H1 (cell line): ENCODE data around the gene NAA10. TPM values are rescaled to one million over a fixed set of nuclear protein-coding genes. Genes with fewer than 3 reads are reported as not detected.

Experiments
- CTCF ChIA-PET: fragments of 300-600 bp; sonication (Branson Sonifier 250); formaldehyde crosslinking; loops from one replicate; lab custom pipeline; 2021; ENCODE audit not compliant: partially characterized antibody; lab: Charles Lee
- POLR2A ChIA-PET: fragments of 300-600 bp; sonication (Branson Sonifier 250); formaldehyde crosslinking; loops from one replicate; lab custom pipeline; 2021; ENCODE audit warnings: inconsistent platforms; ENCODE audit not compliant: partially characterized antibody; lab: Charles Lee
- DNase-seq, 2 experiments: peaks; one replicate each; pipeline versions ENCODE4 v3.0.0 to v3.0.0-alpha.2; 2010 to 2022; ENCODE audit warnings: low spot score in 2 of 2, low read depth in 1 of 2, mixed read lengths in 1 of 2
- FAIRE-seq: peaks from 2 replicates; lab custom pipeline; 2011; peaks lifted over from hg19 to GRCh38; lab: Jason Lieb, UNC
- H2AFZ ChIP-seq: 2 replicates; pipeline ENCODE4 v1.8.1; 2012; ENCODE audit warnings: low read length, inconsistent platforms
- H2AK5ac ChIP-seq: 2 replicates; pipeline ENCODE4 v1.6.1; 2013; ENCODE audit warnings: low read depth, low read length
- H2BK120ac ChIP-seq: replicated peaks from 2 replicates; pipeline ENCODE3; 2013; ENCODE audit warnings: low read depth, low read length, inconsistent platforms
- H2BK12ac ChIP-seq: 2 replicates; pipeline ENCODE4 v1.6.1; 2013; ENCODE audit warnings: low read depth, low read length
- H2BK15ac ChIP-seq: 2 replicates; pipeline ENCODE4 v1.6.1; 2013; ENCODE audit warnings: low read length
- H2BK20ac ChIP-seq: 2 replicates; pipeline ENCODE4 v1.6.1; 2013; ENCODE audit warnings: low read length
- H2BK5ac ChIP-seq: 2 replicates; pipeline ENCODE4 v1.6.1; 2013; ENCODE audit warnings: low read depth, low read length
- H3K14ac ChIP-seq: 2 replicates; pipeline ENCODE4 v1.6.1; 2013; ENCODE audit warnings: inconsistent platforms; ENCODE audit not compliant: insufficient read length
- H3K18ac ChIP-seq: 2 replicates; pipeline ENCODE4 v1.6.1; 2013; ENCODE audit warnings: low read length; ENCODE audit errors: extremely low read depth
- H3K23ac ChIP-seq: 2 replicates; pipeline ENCODE4 v1.6.1; 2013; ENCODE audit warnings: inconsistent platforms; ENCODE audit not compliant: insufficient read length
- H3K23me2 ChIP-seq: 2 replicates; pipeline ENCODE4 v1.6.1; 2013; ENCODE audit warnings: low read depth, low read length
- H3K27ac ChIP-seq: 2 replicates; pipeline ENCODE4 v1.6.1; 2011; ENCODE audit warnings: low read depth, low read length, inconsistent platforms
- H3K27me3 ChIP-seq, 4 experiments: replicated peaks in 1 of 4; 1 replicate in 1 of 4; 2 replicates in 3 of 4; pipeline versions ENCODE4 v1.6.1 to v1.8.1; 2011 to 2013; ENCODE audit warnings: low read length in 3 of 4, mild to moderate bottlenecking in 3 of 4, inconsistent platforms in 2 of 4, mixed read lengths in 2 of 4, moderate library complexity in 1 of 4; ENCODE audit not compliant: control insufficient read depth in 3 of 4, insufficient read depth in 3 of 4; ENCODE audit errors: extremely low read depth in 1 of 4
- H3K36me3 ChIP-seq, 4 experiments: 2 replicates each; pipeline versions ENCODE4 v1.6.1 to v1.8.1; 2011 to 2013; ENCODE audit warnings: mild to moderate bottlenecking in 4 of 4, low read length in 3 of 4, moderate library complexity in 2 of 4, control low read depth in 1 of 4, inconsistent platforms in 1 of 4; ENCODE audit not compliant: insufficient read depth in 4 of 4, control insufficient read depth in 2 of 4
- H3K4ac ChIP-seq: replicated peaks from 2 replicates; pipeline ENCODE3; 2013; ENCODE audit warnings: low read length, low read depth, mixed read lengths, inconsistent platforms; ENCODE audit not compliant: insufficient read length
- H3K4me1 ChIP-seq, 4 experiments: replicated peaks in 1 of 4; 1 replicate in 1 of 4; 2 replicates in 3 of 4; pipeline versions ENCODE4 v1.6.1 to v1.8.1; 2011 to 2013; ENCODE audit warnings: low read length in 3 of 4, inconsistent platforms in 2 of 4, mixed read lengths in 1 of 4; ENCODE audit not compliant: insufficient read depth in 4 of 4, control insufficient read depth in 3 of 4
- H3K4me2 ChIP-seq, 2 experiments: 2 replicates each; pipeline versions ENCODE4 v1.6.1 to v1.8.1; 2011 to 2013; ENCODE audit warnings: low read depth in 2 of 2, low read length in 2 of 2, control low read depth in 1 of 2, inconsistent platforms in 1 of 2, mild to moderate bottlenecking in 1 of 2; ENCODE audit not compliant: insufficient read depth in 1 of 2
- H3K4me3 ChIP-seq, 4 experiments: fragments of 200-600, 300-600 bp in 1 of 4; sonication (generic), shearing (Covaris generic), sonication (Bioruptor Twin) in 1 of 4; 2 replicates each; pipeline versions ENCODE4 v1.5.1 to v1.8.1; 2011 to 2016; ENCODE audit warnings: low read length in 4 of 4, low read depth in 3 of 4, control low read depth in 2 of 4, inconsistent platforms in 2 of 4, mild to moderate bottlenecking in 2 of 4, mixed read lengths in 1 of 4, moderate library complexity in 1 of 4; ENCODE audit not compliant: insufficient read depth in 2 of 4; ENCODE audit errors: extremely low read depth in 1 of 4
- H3K56ac ChIP-seq: replicated peaks from 2 replicates; pipeline ENCODE3; 2013; ENCODE audit warnings: low read depth, mild to moderate bottlenecking, mixed read lengths, low read length, inconsistent platforms; ENCODE audit not compliant: insufficient read length
- H3K79me1 ChIP-seq: 2 replicates; pipeline ENCODE4 v1.6.1; 2013; ENCODE audit warnings: low read depth, low read length, control low read depth
- H3K79me2 ChIP-seq, 2 experiments: 2 replicates each; pipeline versions ENCODE4 v1.6.1 to v1.8.1; 2012 to 2013; ENCODE audit warnings: low read length in 2 of 2, mild to moderate bottlenecking in 2 of 2, inconsistent platforms in 1 of 2; ENCODE audit not compliant: insufficient read depth in 2 of 2, control insufficient read depth in 1 of 2
- H3K9ac ChIP-seq, 4 experiments: replicated peaks in 1 of 4; 1 replicate in 1 of 4; 2 replicates in 3 of 4; pipeline versions ENCODE4 v1.6.1 to v1.8.1; 2011 to 2013; ENCODE audit warnings: low read depth in 3 of 4, low read length in 3 of 4, control low read depth in 2 of 4, mild to moderate bottlenecking in 2 of 4, moderate library complexity in 2 of 4, inconsistent platforms in 1 of 4; ENCODE audit errors: extremely low read depth in 1 of 4
- H3K9me3 ChIP-seq, 2 experiments: 2 replicates each; pipeline versions ENCODE4 v1.6.1 to v1.8.1; 2012 to 2013; ENCODE audit warnings: mild to moderate bottlenecking in 2 of 2, moderate library complexity in 2 of 2, control low read depth in 1 of 2, inconsistent platforms in 1 of 2, low read depth in 1 of 2, low read length in 1 of 2, mixed read lengths in 1 of 2; ENCODE audit not compliant: insufficient read depth in 2 of 2
- H4K20me1 ChIP-seq, 2 experiments: replicated peaks in 1 of 2; 2 replicates each; pipeline versions ENCODE3 to v1.8.1; 2011 to 2013; ENCODE audit warnings: inconsistent platforms in 2 of 2, low read length in 2 of 2, mild to moderate bottlenecking in 1 of 2; ENCODE audit not compliant: insufficient read depth in 2 of 2, control insufficient read depth in 1 of 2
- H4K5ac ChIP-seq: 2 replicates; pipeline ENCODE4 v1.6.1; 2013; ENCODE audit warnings: low read length, low read depth, mixed read lengths, inconsistent platforms; ENCODE audit not compliant: insufficient read length
- H4K8ac ChIP-seq: 2 replicates; pipeline ENCODE4 v1.8.0; 2013; ENCODE audit warnings: mild to moderate bottlenecking, moderate library complexity, low read length, inconsistent platforms; ENCODE audit not compliant: insufficient read depth; ENCODE audit errors: extremely low read depth
- H4K91ac ChIP-seq: replicated peaks from 2 replicates; pipeline ENCODE3; 2013; ENCODE audit warnings: low read length, mixed read lengths, inconsistent platforms; ENCODE audit not compliant: insufficient read length
- ATF3 ChIP-seq: IDR thresholded peaks from 2 replicates; pipeline ENCODE4 v1.6.1; 2011; ENCODE audit warnings: low read depth, mild to moderate bottlenecking, low read length; ENCODE audit not compliant: insufficient read depth
- E2F6 ChIP-seq: IDR thresholded peaks from 2 replicates; pipeline ENCODE4 v1.6.1; 2012; ENCODE audit warnings: inconsistent platforms
- FOSL1 ChIP-seq: IDR thresholded peaks from 2 replicates; pipeline ENCODE4 v1.6.1; 2011; ENCODE audit warnings: mild to moderate bottlenecking, low read depth, low read length, moderate library complexity; ENCODE audit not compliant: insufficient read depth
- KDM4A ChIP-seq: IDR thresholded peaks from one replicate; pipeline ENCODE4 v1.7.1; 2012; ENCODE audit warnings: low read depth, mild to moderate bottlenecking, moderate library complexity, low read length, inconsistent platforms; ENCODE audit not compliant: severe bottlenecking
- KDM5A ChIP-seq: fragments of 200-600 bp; IDR thresholded peaks from 2 replicates; pipeline ENCODE4 v1.7.1; 2012; ENCODE audit warnings: mild to moderate bottlenecking, low read length, inconsistent platforms, mixed read lengths
- PHF8 ChIP-seq: fragments of 200-600 bp; sonication (generic); conservative IDR thresholded peaks from 2 replicates; pipeline ENCODE4 v1.7.1; 2012; ENCODE audit warnings: low read depth, mild to moderate bottlenecking, inconsistent platforms, low read length, moderate library complexity
- RNF2 ChIP-seq: fragments of 200-900, 300-1000 bp; sonication (generic); IDR thresholded peaks from 2 replicates; pipeline ENCODE4 v1.7.1; 2016; ENCODE audit warnings: borderline replicate concordance, low read depth, mild to moderate bottlenecking, antibody characterized with exemption, low read length; ENCODE audit not compliant: poor library complexity, severe bottlenecking; ENCODE audit errors: missing control alignments
- SAP30 ChIP-seq: fragments of 300-600 bp; sonication (generic); IDR thresholded peaks from 2 replicates; pipeline ENCODE4 v1.7.1; 2012; ENCODE audit warnings: low read length, moderate library complexity, mild to moderate bottlenecking, inconsistent platforms; ENCODE audit not compliant: insufficient read depth, insufficient replicate concordance
- SIRT6 ChIP-seq: IDR thresholded peaks from one replicate; pipeline ENCODE4 v1.7.1; 2012; ENCODE audit warnings: low read length, inconsistent platforms
- SIX5 ChIP-seq: IDR thresholded peaks from 2 replicates; pipeline ENCODE4 v1.6.1; 2011; ENCODE audit warnings: mild to moderate bottlenecking, low read depth, low read length
- SRF ChIP-seq: IDR thresholded peaks from 2 replicates; pipeline ENCODE4 v1.6.1; 2011; ENCODE audit warnings: mild to moderate bottlenecking, low read depth, low read length, moderate library complexity
- TBP ChIP-seq: IDR thresholded peaks from 2 replicates; pipeline ENCODE4 v1.6.1; 2011; ENCODE audit warnings: low read depth, low read length, improper control_type of control experiment
- WGBS, 2 experiments: shearing (Covaris generic) in 1 of 2; methylation state at CpG; one replicate each; pipeline versions ENCODE4 v1.1.6 to v1.1.7; 2013 to 2015; ENCODE audit warnings: low lambda C conversion rate in 2 of 2, mixed read lengths in 2 of 2, inconsistent platforms in 1 of 2, low coverage in 1 of 2, missing lambda C conversion rate in 1 of 2; ENCODE audit not compliant: insufficient replicate concordance in 2 of 2, insufficient coverage in 1 of 2, insufficient read length in 1 of 2; ENCODE audit errors: extremely low coverage in 1 of 2, missing lambda C conversion rate in 1 of 2; 5-methylcytosine and 5-hydroxymethylcytosine counted together
- polyA plus RNA-seq, 7 experiments: library from polyadenylated mRNA; depleted of rRNA in 3 of 7; stranded (reverse) in 5 of 7; unstranded in 2 of 7; fragments of >200 nt in 5 of 7; fragments of 200-250 nt in 2 of 7; gene quantifications; 1 replicate in 5 of 7; 2 replicates in 1 of 7; 4 replicates in 1 of 7; pipeline versions ENCODE4 v1.2.1 to v1.2.3, GENCODE V29; 2011 to 2013; ENCODE audit warnings: missing spikeins in 2 of 7, mixed read lengths in 2 of 7
- total RNA-seq: library from RNA; stranded (reverse); fragmentation: NEBNext Ultra II Directional; extraction: Animal tissue kit (Norgen Biotek cat#: 25700); gene quantifications from 2 replicates; pipeline ENCODE4 v1.2.1, GENCODE V29; 2021

Gene NAA10
- total and polyA plus RNA-seq, 2 of the 8 experiments (the other 6 are each of a cell fraction or from before 2014, with no cell fraction given): 80.4 to 98.8 TPM

DNA sequence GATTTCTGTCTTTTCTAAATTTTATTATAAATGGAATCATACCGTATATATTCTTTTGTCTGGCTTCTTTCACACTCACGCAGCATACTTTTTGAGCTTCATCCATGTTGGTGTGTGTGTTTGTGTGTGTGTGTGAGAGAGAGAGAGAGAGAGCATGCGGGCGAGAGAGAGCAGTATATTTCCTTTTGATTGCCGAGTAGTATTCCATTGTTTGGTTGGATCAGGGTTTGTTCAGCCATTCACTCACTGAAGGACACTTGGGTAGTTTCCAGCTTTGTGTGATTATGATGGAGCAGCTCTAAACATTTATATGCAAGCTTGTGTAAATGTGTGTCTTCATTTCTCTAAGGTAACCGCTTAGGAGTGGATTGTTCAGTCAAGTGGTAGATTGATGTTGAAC is 45.7 kb downstream of the NAA10 start:
- H4K8ac ChIP-seq: no peak overlapping the region
- peaks cover 0 to 17% (median under 1%) of the 10 kb centered on the region in 4 experiments; a peak in 3 of 7 replicates for H3K27me3 ChIP-seq
- H3K4ac ChIP-seq: no peak overlapping the region
- no peak overlapping the region for H3K4me2 ChIP-seq
- no peak overlapping the region for H2AFZ ChIP-seq
- no peaks in the 10 kb centered on the region for H3K79me1 ChIP-seq
- no peak overlapping the region for H3K27ac ChIP-seq
- H3K23me2 ChIP-seq: peaks cover 8% of the 10 kb centered on the region; the same call in 1 of the 2 replicates
- no peak overlapping the region for H2BK120ac ChIP-seq
- H2AK5ac ChIP-seq: no peak overlapping the region
- no peak overlapping the region for H3K4me3 ChIP-seq
- H4K5ac ChIP-seq: no peak overlapping the region
- H3K56ac ChIP-seq: no peak overlapping the region
- 93% methylated on average over 6 of the region's 6 CpGs; no CpG with 5 or more reads in 1 of the 2 experiments for WGBS, 2 experiments
- no peak overlapping the region for H3K9ac ChIP-seq
- no peak overlapping the region for H3K14ac ChIP-seq
- peaks cover 0 to 15% (median 6%) of the 10 kb centered on the region in 4 experiments; a peak in 5 of 7 replicates for H3K4me1 ChIP-seq
- H3K23ac ChIP-seq: no peak overlapping the region
- CTCF ChIA-PET: interaction anchor here (0.8 to 2.2 kb wide), 4 partner anchors 34 to 162 kb away, joined by 3 to 4 read pairs (median 4); no protein-coding TSS in a partner anchor
- no peak overlapping the region for H4K91ac ChIP-seq
- FAIRE-seq (no peak), DNase-seq (no peak)
- no peak overlapping the region for H2BK12ac ChIP-seq
- H2BK15ac ChIP-seq: no peak overlapping the region
- H3K79me2 ChIP-seq: no peaks in the 10 kb centered on the region
- H3K36me3 ChIP-seq: no peaks in the 10 kb centered on the region
- no peak overlapping the region for H2BK20ac ChIP-seq
- no peaks in the 10 kb centered on the region for H4K20me1 ChIP-seq
- no peak overlapping the region for H2BK5ac ChIP-seq
- POLR2A ChIA-PET: interaction anchor here (0.6 to 1.6 kb wide), 4 partner anchors 16 to 82 kb away, joined by 3 to 4 read pairs (median 3); no protein-coding TSS in a partner anchor
- no peaks in the 10 kb centered on the region for H3K9me3 ChIP-seq
- no peak overlapping the region for H3K18ac ChIP-seq
- TF ChIP-seq KDM4A (no peak), SRF (no peak), SIX5 (no peak), SIRT6 (no peak), E2F6 (no peak), ATF3 (no peak), TBP (no peak), PHF8 (no peak), FOSL1 (no peak), RNF2 (no peak), KDM5A (no peak), SAP30 (no peak)
